GM19240 (cell line): ENCODE measurements around the gene OR1A2.
"Not testable (repeated sequence)": the region's sequence is repeated elsewhere in the genome, so short reads cannot be mapped to it uniquely, and the experiment has no call there.

Experiments
- DNase-seq: peaks from one replicate; pipeline ENCODE4 v3.0.0; 2011; ENCODE audit warnings: low spot score; ENCODE audit not compliant: insufficient read length

Gene OR1A2, protein sequence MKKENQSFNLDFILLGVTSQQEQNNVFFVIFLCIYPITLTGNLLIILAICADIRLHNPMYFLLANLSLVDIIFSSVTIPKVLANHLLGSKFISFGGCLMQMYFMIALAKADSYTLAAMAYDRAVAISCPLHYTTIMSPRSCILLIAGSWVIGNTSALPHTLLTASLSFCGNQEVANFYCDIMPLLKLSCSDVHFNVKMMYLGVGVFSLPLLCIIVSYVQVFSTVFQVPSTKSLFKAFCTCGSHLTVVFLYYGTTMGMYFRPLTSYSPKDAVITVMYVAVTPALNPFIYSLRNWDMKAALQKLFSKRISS

GRCh38 chr17:3197219-3197618, at the start of gene OR1A2:
OR1A2 (plus strand) TSS chr17:3197519; CDS start chr17:3197519, 0 bp downstream.
- no peak for DNase-seq

DNA sequence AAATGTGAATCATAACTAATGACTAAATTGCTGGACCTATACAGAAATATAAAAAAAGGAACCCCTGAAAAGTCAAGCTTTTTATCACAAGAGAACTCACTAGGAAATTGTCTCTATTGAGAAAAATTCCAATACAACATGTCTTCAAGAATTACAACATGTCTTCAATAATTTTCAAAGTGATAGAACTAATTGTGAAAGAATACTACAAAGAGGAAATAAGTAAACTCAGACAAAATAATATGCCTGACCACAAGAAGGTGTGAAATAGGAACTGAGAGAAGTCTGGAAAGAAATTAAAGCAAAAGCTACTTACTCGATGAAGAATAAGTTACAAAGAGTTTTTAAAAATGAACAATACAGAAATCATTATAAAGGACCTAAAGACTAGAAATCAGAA, 40.1 kb upstream of the OR1A2 start:
- no peak for DNase-seq

DNA sequence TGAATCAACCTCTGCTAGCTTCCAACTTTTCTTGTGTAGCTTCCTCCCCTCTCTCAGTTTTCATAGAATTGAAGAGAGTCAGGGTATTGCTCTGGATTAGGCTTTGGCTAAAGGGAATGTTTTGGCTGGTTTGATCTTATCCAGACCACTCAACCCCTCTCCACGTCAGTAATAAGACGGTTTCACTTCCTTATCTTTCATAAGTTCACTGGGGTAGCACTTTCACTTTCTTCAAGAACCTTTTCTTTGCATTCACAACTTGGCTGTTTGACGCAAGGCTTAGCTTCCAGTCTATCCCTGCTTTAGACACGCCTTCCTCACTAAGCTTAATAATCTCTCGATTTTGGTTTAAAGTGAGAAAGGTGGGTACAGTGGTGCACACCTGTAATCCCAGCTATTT, 29.7 kb upstream of the OR1A2 start:
- no peak for DNase-seq

- DNase-seq: no peak
These were observed 7.4 kb upstream of the OR1A2 start for GRCh38 chr17:3189961-3190360.

GRCh38 chr17:3207367-3207766, 10.0 kb downstream of the OR1A2 start, which contains the start of gene OR1A1:
OR1A1 (plus strand) TSS chr17:3207667; CDS start chr17:3215621, 7,954 bp downstream.
- no peak for DNase-seq

GRCh38 chr17:3208484-3208883, 11.2 kb downstream of the OR1A2 start:
- DNase-seq: no peak

DNA sequence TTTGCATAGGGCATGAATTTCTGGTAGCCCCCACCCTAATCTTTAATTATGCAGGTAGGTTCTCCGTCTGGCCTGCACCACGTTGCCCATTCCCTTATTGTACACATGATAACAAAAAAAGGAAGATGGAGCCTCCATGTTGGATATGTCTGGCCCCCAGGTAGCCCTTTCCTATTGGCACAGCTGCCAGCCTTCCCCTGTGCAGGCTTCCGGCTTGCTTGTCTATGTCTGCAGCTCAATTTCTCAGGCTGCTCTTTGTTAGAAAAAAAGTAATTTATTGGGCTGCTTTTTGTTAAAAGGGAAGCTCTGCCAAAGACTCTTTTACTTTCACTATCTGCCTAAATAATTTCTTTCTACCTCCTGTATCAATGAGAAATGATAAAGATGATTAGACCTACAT, 15.7 kb downstream of the OR1A2 start:
- DNase-seq: no peak

- DNase-seq: no peak
These were observed 16.3 kb downstream of the OR1A2 start for GRCh38 chr17:3213587-3213986.

DNA sequence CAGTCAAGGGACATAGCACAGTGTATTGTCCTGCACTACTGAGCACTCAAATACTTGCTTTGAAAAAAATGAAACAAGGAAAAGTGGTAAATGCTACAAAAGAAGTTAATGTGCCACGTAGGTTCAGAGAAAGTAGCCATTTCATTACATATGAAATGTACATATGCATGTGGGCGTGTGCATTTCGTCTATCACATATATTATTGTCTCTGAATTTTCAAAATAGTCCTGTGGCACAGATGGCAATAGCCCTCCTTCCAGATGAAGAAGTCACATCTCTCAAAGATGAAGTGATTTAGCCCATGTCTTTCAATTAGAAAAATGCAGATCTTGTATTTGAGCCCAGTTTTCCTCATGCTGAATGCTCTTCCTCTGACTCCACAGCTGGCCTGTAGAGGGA, 22.7 kb downstream of the OR1A2 start:
- not testable (repeated sequence) for DNase-seq

DNA sequence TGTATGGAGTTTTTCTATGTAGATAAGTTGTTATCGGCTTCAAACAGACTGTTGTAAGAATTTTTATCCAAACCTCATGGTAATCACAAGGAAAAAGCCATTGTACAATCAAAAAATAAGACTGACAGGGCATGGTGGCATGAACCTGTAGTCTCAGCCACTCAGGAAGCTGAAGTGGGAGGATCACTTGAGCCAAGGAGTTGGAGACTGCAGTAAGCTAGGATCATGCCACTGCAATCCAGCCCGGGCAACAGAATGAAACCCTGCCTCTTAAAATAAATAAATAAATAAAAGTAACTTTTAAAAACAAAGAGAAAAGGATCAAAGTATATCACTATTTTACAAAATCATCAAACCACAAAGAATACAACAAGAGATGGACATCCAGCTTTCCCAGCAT, 24.5 kb downstream of the OR1A2 start:
- DNase-seq: no peak

DNA sequence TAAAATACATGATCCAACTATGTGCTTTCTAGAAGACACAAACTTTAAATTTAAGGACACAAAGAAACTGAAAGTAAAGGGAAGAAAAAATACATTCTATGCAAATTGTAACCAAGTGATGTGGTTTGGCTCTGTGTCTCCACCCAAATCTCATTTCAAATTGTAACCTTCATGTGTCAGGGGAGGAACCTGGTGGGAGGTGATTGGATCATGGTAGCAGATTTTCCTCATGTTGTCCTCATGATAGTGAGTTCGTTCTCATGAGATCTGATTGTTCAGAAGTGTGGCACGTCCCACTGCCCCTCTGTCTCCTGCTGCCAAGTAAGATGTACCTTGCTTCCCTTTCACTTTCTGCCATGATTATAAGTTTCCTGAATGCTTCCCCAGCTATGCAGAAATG, 25.2 kb downstream of the OR1A2 start:
- DNase-seq: no peak

- not testable (repeated sequence) for DNase-seq
These were observed 27.5 kb downstream of the OR1A2 start for GRCh38 chr17:3224721-3225352.

GRCh38 chr17:3232300-3232699, 35.0 kb downstream of the OR1A2 start:
- DNase-seq: not testable (repeated sequence)

GRCh38 chr17:3238685-3239084, 41.4 kb downstream of the OR1A2 start:
- not testable (repeated sequence) for DNase-seq

DNA sequence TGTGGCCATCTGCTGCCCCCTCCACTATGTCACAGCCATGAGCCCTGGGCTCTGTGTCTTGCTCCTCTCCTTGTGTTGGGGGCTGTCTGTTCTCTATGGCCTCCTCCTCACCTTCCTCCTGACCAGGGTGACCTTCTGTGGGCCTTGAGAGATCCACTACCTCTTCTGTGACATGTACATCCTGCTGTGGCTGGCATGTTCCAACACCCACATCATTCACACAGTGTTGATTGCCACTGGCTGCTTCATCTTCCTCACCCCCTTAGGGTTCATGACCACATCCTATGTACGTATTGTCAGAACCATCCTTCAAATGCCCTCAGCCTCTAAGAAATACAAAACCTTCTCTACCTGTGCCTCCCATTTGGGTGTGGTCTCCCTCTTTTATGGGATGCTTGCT, 43.7 kb downstream of the OR1A2 start:
- not testable (repeated sequence) for DNase-seq

- not testable (repeated sequence) for DNase-seq
These were observed 47.5 kb downstream of the OR1A2 start for GRCh38 chr17:3244841-3245240.
